Measurements from ENCODE around the gene VARS1.
"Not testable (repeated sequence)": the region's sequence is repeated elsewhere in the genome, so short reads cannot be mapped to it uniquely, and the experiment has no call there.

DNA sequence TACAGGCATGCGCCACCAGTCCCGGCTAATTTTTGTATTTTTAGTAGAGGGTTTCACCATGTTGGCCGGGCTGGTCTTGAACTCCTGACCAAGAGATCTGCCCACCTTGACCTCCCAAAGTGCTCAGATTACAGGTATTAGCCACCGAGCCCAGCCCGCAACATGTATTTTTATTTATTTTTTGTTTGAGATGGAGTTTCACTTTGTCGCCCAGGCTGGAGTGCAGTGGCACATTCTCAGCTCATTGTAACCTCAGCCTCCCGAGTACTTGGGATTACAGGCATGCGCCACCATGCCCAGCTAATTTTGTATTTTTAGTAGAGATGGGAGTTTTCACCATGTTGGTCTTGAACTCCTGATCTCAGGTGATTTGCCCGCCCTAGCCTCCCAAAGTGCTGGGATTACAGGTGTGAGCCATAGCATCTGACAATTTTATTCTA lies 42.6 kb upstream of the VARS1 start:
- not testable (repeated sequence) for TF ChIP-seq POLR2A, EP300, POLR2AphosphoS5 (IDR thresholded peaks at IDR 0.05)
- TF ChIP-seq, protein P1, sequence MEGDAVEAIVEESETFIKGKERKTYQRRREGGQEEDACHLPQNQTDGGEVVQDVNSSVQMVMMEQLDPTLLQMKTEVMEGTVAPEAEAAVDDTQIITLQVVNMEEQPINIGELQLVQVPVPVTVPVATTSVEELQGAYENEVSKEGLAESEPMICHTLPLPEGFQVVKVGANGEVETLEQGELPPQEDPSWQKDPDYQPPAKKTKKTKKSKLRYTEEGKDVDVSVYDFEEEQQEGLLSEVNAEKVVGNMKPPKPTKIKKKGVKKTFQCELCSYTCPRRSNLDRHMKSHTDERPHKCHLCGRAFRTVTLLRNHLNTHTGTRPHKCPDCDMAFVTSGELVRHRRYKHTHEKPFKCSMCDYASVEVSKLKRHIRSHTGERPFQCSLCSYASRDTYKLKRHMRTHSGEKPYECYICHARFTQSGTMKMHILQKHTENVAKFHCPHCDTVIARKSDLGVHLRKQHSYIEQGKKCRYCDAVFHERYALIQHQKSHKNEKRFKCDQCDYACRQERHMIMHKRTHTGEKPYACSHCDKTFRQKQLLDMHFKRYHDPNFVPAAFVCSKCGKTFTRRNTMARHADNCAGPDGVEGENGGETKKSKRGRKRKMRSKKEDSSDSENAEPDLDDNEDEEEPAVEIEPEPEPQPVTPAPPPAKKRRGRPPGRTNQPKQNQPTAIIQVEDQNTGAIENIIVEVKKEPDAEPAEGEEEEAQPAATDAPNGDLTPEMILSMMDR (IDR thresholded peaks at IDR 0.05) = not testable (repeated sequence)

Measured in gastroesophageal sphincter (tissue), 3 donors.